ENCODE measurements around the gene AKR7A3. TPM values are rescaled to one million over a fixed set of nuclear protein-coding genes. Genes with fewer than 3 reads are reported as not detected.
"Not testable (repeated sequence)": the region's sequence is repeated elsewhere in the genome, so short reads cannot be mapped to it uniquely, and the experiment has no call there.

Gene AKR7A3
- total RNA-seq (2013; cell fraction: nucleolus; rRNA removed): 2.2 TPM in 2 replicates
- total RNA-seq (2014; rRNA removed): 0.22 and 0.73 TPM in 2 replicates
- 0.22 and 0.23 TPM in 2 replicates for total RNA-seq (2014; rRNA removed; fragmentation: Illumina TruSeq; extraction: Trizol)
- total RNA-seq (2021): 0.88 and 1.1 TPM in 2 replicates
- polyA plus RNA-seq (2011; ENCODE audit: low read depth): 0.20 TPM
- polyA plus RNA-seq (2011; rRNA removed): 0.07 and 0.10 TPM in 2 replicates
- polyA plus RNA-seq (2011; cell fraction: cytosol; rRNA removed): 0.09 and 0.13 TPM in 2 replicates
- polyA plus RNA-seq (2011; cell fraction: nucleus; rRNA removed): 0.76 and 1.3 TPM in 2 replicates
- polyA plus RNA-seq (2012): 0.28 and 0.64 TPM in 2 replicates
- polyA plus RNA-seq (2014; fragmentation: Illumina TruSeq; extraction: Trizol): 0.12 TPM in 1 of 2 replicates, not detected in the other
- polyA plus RNA-seq (2014; fragmentation: Nextera tagmentation; extraction: Ambion mirVana): not detected
- polyA plus RNA-seq (2014; rRNA removed): 0.85 and 1.1 TPM in 2 replicates
- under 1 TPM; 0.23 to 0.28 TPM for polyA plus RNA-seq (2016; fragmentation: Nextera tagmentation; extraction: Ambion mirVana)
- 0.21 TPM in 1 of 2 replicates, not detected in the other for polyA minus RNA-seq (2011; rRNA and poly(A)+ RNA removed)
- not detected in 2 replicates for polyA minus RNA-seq (2011; cell fraction: cytosol; rRNA and poly(A)+ RNA removed)
- polyA minus RNA-seq (2011; cell fraction: nucleus; rRNA and poly(A)+ RNA removed): 0.24 and 0.38 TPM in 2 replicates
- Bru-seq, nascent RNA: percentile 43 among the genes with signal in this experiment
- percentile 42 among the genes with signal in this experiment for BruChase-seq, experiment 1, labeled RNA remaining after a 6-hour chase
- percentile 43 among the genes with signal in this experiment for BruChase-seq, experiment 2, labeled RNA remaining after a 2-hour chase
- long read RNA-seq, experiment 1: 0 reads
- long read RNA-seq, experiment 2: 0 reads

- H3K9ac ChIP-seq (ENCODE audit: control insufficient read depth, insufficient read depth, low read length); H4K20me1 ChIP-seq (ENCODE audit: control insufficient read depth, insufficient read depth); H3K9me3 ChIP-seq (replicated peaks; ENCODE audit: control insufficient read depth, insufficient read depth, low read length); intact Hi-C loops (cut with micrococcal nuclease; ENCODE audit: unreplicated experiment); H3K27ac ChIP-seq (ENCODE audit: control insufficient read depth, insufficient read depth); SMC1A ChIA-PET (ENCODE audit: uncharacterized antibody, unreplicated experiment); H3K4me1 ChIP-seq (ENCODE audit: control insufficient read depth, insufficient read depth, low read length); in situ Hi-C loops (cut with MboI); H3K79me2 ChIP-seq (ENCODE audit: control insufficient read depth, insufficient read depth, low read length); H2AFZ ChIP-seq (ENCODE audit: control insufficient read depth, low read depth, low read length); RAD21 ChIA-PET (ENCODE audit: unreplicated experiment); H3K4me3 ChIP-seq; FAIRE-seq; DNase-seq (ENCODE audit: low read depth, low spot score); H3K36me3 ChIP-seq (ENCODE audit: control insufficient read depth in 2 of 2, insufficient read depth in 2 of 2, low read length in 1 of 2); CTCF ChIA-PET; H3K27me3 ChIP-seq (replicated peaks in 1 of 2; ENCODE audit: control insufficient read depth in 2 of 2, insufficient read depth in 2 of 2, low read length in 1 of 2); BruUV-seq (replicated peaks): not testable (repeated sequence)
- WGBS (ENCODE audit: insufficient coverage, insufficient replicate concordance, low lambda C conversion rate, missing lambda C conversion rate): 33% methylated on average over 58 of the region's 82 CpGs
- peak; percentile 77 for ATAC-seq
- H3K4me2 ChIP-seq (ENCODE audit: control insufficient read depth, insufficient read depth): peak within 1 kb of the TSS; percentile 30; the same call in 1 of the 2 replicates
- POLR2A ChIA-PET: interaction anchor here (0.6 kb wide), 1 partner anchor 28 kb away, joined by 8 read pairs; no protein-coding TSS in a partner anchor
Measured at GRCh38 chr1:19288324-19289241, at the start of gene AKR7A3. Gene AKR7A3, minus strand, starts transcription at chr1:19288770. Its CDS starts 61 bp downstream, at chr1:19288709.

GRCh38 chr1:19338323-19338762 is 49.8 kb upstream of the AKR7A3 start:
- no peaks in the 10 kb centered on the region for H3K9me3 ChIP-seq (replicated peaks; ENCODE audit: control insufficient read depth, insufficient read depth, low read length)

More at GRCh38 chr1:19338323-19338762, 49.8 kb upstream of the AKR7A3 start:
- Histone ChIP-seq H3K9ac (ENCODE audit: control insufficient read depth, insufficient read depth, low read length) (no peak overlapping the region), H4K20me1 (ENCODE audit: control insufficient read depth, insufficient read depth) (no peaks in the 10 kb centered on the region), H3K27me3 (replicated peaks in 1 of 2; ENCODE audit: control insufficient read depth in 2 of 2, insufficient read depth in 2 of 2, low read length in 1 of 2) (no peaks in the 10 kb centered on the region), H3K4me1 (ENCODE audit: control insufficient read depth, insufficient read depth, low read length) (0 out of 2 replicates have a peak, but pooled peaks cover 3% of the 10 kb centered on the region), H3K4me2 (ENCODE audit: control insufficient read depth, insufficient read depth) (no peak overlapping the region), H2AFZ (ENCODE audit: control insufficient read depth, low read depth, low read length) (no peak overlapping the region), H3K36me3 (ENCODE audit: control insufficient read depth in 2 of 2, insufficient read depth in 2 of 2, low read length in 1 of 2) (peaks cover 8 to 20% of the 10 kb centered on the region in 2 experiments; a peak in 3 of 4 replicates), H3K4me3 (no peak overlapping the region), H3K79me2 (ENCODE audit: control insufficient read depth, insufficient read depth, low read length) (no peaks in the 10 kb centered on the region), H3K27ac (ENCODE audit: control insufficient read depth, insufficient read depth) (no peak overlapping the region)
- ChIA-PET POLR2A (interaction anchor here (0.5 kb wide), 1 partner anchor 243 kb away, joined by 3 read pairs; no protein-coding TSS in a partner anchor), SMC1A (ENCODE audit: uncharacterized antibody, unreplicated experiment) (no interaction called here), RAD21 (ENCODE audit: unreplicated experiment) (no interaction called here), CTCF (no interaction called here)
- WGBS (ENCODE audit: insufficient coverage, insufficient replicate concordance, low lambda C conversion rate, missing lambda C conversion rate): 96% methylated on average over 27 of the region's 27 CpGs
- ATAC-seq (no peak), DNase-seq (ENCODE audit: low read depth, low spot score) (no peak), FAIRE-seq (no peak)
- in situ Hi-C loops (cut with MboI): no loop called here
- BruUV-seq (replicated peaks): no TSS peak
- intact Hi-C loops (cut with micrococcal nuclease; ENCODE audit: unreplicated experiment): no loop called here
- TF ChIP-seq BCL11A (IDR thresholded peaks at IDR 0.05; ENCODE audit: low read depth, low read length): no peak
- no peak for TF ChIP-seq RCOR1 (conservative IDR thresholded peaks at IDR 0.05; ENCODE audit: low read depth, low read length)
- no peak for TF ChIP-seq ATF3 (IDR thresholded peaks at IDR 0.05; ENCODE audit: borderline replicate concordance, extremely low read depth, low read depth, low read length)
- no peak for TF ChIP-seq E2F4 (IDR thresholded peaks at IDR 0.05; ENCODE audit: low read depth, low read length)

All from GM12878 (cell line).